NCI-H69 (cell line): ENCODE measurements around the gene NOX3.
"Not testable (repeated sequence)": the region's sequence is repeated elsewhere in the genome, so short reads cannot be mapped to it uniquely, and the experiment has no call there.

Experiments
- DNase-seq: peaks from one replicate; lab custom pipeline; 2025; lab: John Stamatoyannopoulos, UW

NOX3 gene

GRCh38 chr6:155371230-155371629 is 84.4 kb downstream of the NOX3 start:
- no peak for DNase-seq

- no peak for DNase-seq
Measured at GRCh38 chr6:155366325-155366724, 89.3 kb downstream of the NOX3 start.

GRCh38 chr6:155364844-155365437 is 90.7 kb downstream of the NOX3 start:
- no peak for DNase-seq

GRCh38 chr6:155364021-155364420 is 91.6 kb downstream of the NOX3 start:
- not testable (repeated sequence) for DNase-seq

- not testable (repeated sequence) for DNase-seq
Measured at GRCh38 chr6:155362968-155363632, 92.5 kb downstream of the NOX3 start.

GRCh38 chr6:155354167-155354566 is 101.5 kb downstream of the NOX3 start:
- no peak for DNase-seq

GRCh38 chr6:155352811-155353210 is 102.8 kb downstream of the NOX3 start:
- DNase-seq, result no peak

GRCh38 chr6:155352130-155352420 is 103.6 kb downstream of the NOX3 start:
- no peak for DNase-seq

- DNase-seq, result no peak
Measured at GRCh38 chr6:155351273-155352129, 104.1 kb downstream of the NOX3 start.

GRCh38 chr6:155349956-155350355 is 105.7 kb downstream of the NOX3 start:
- DNase-seq, result no peak

GRCh38 chr6:155349129-155349528 is 106.5 kb downstream of the NOX3 start:
- no peak for DNase-seq

- no peak for DNase-seq
Measured at GRCh38 chr6:155347800-155348199, 107.8 kb downstream of the NOX3 start.

- DNase-seq, result no peak
Measured at GRCh38 chr6:155346957-155347356, 108.7 kb downstream of the NOX3 start.
